Stomach (tissue), 4 donors: Measurements from ENCODE around the gene EIF3D.

Source experiments
- POLR2A ChIP-seq, 4 donors: fragments of 450-650 bp; IDR thresholded peaks; one replicate each; pipeline ENCODE4 v1.6.1; 2016; ENCODE audit warnings: antibody characterized with exemption in 4 of 4, control low read depth in 2 of 4, mild to moderate bottlenecking in 1 of 4, moderate library complexity in 1 of 4
- POLR2AphosphoS5 ChIP-seq, 3 donors: sonication (generic); formaldehyde crosslinking; IDR thresholded peaks; one replicate each; pipeline ENCODE4 v1.6.1; 2016; ENCODE audit warnings: antibody characterized with exemption in 3 of 3
- TF ChIP-seq, protein P1 (sequence below), 7 experiments: fragments of 450-650 bp in 4 of 7; fragments of 200-600 bp in 3 of 7; sonication (generic) in 3 of 7; IDR thresholded peaks; one replicate each; pipeline ENCODE4 v1.5.1; 2016 to 2019; ENCODE audit warnings: antibody characterized with exemption in 7 of 7, control low read depth in 2 of 7, mild to moderate bottlenecking in 1 of 7

DNA sequence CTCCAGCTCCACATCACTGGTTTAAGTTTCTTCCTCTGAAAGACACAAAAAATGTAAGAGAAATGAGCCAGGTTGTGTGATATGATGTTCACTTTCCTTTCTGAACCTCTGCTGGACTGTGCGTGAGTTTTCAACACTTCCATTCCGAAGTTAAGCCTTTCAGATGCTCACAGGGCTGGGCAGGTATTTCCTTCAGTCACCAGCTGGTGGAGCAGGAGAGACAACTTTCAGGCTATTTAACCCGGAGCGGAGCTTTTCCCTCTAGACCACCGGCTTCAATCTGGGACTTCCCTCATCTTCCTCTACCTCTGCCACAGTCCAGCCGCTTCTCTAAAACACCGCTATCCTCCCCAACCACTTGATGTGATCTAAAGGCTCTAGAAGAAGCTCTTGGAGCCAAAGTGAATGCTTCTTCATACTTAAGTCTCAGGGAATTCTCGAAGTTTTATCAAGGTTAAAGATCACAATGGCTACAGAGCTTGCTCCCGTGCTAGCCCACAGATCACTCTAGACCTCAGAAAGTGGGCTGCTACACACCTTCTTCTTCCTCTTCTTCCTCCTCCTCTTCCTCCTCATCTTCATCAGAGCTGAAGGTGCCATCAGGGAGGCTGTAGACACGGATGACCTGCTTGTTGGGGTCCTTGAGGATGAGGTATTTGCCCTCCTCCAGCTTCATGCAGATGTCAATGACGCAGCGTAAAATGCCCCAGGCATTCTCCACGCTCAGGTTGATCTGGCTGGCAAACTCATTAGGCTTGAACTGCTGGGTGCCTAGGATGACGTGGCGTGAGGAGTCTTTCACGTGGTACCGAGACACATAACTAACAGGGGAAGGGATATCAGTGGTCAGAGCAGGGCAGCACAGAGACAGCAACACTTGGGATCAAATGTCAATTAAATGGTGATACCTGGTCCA, 17.7 kb downstream of the EIF3D start:
- TF ChIP-seq, protein P1, sequence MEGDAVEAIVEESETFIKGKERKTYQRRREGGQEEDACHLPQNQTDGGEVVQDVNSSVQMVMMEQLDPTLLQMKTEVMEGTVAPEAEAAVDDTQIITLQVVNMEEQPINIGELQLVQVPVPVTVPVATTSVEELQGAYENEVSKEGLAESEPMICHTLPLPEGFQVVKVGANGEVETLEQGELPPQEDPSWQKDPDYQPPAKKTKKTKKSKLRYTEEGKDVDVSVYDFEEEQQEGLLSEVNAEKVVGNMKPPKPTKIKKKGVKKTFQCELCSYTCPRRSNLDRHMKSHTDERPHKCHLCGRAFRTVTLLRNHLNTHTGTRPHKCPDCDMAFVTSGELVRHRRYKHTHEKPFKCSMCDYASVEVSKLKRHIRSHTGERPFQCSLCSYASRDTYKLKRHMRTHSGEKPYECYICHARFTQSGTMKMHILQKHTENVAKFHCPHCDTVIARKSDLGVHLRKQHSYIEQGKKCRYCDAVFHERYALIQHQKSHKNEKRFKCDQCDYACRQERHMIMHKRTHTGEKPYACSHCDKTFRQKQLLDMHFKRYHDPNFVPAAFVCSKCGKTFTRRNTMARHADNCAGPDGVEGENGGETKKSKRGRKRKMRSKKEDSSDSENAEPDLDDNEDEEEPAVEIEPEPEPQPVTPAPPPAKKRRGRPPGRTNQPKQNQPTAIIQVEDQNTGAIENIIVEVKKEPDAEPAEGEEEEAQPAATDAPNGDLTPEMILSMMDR (IDR thresholded peaks at IDR 0.05) = peak in 5 of 7 experiments; percentile 7 to 66 (median 50)
- TF ChIP-seq POLR2A (IDR thresholded peaks at IDR 0.05) (no peak), POLR2AphosphoS5 (IDR thresholded peaks at IDR 0.05) (no peak)
